Aorta (tissue), 5 donors: ENCODE data around the gene SPATA16. TPM values are rescaled to one million over a fixed set of nuclear protein-coding genes. Genes with fewer than 3 reads are reported as not detected.
"Not testable (repeated sequence)": the region's sequence is repeated elsewhere in the genome, so short reads cannot be mapped to it uniquely, and the experiment has no call there.

Experiments used
- ATAC-seq: fragments of 200-7000 bp; cut with Tn5 transposase; one replicate; pipeline ENCODE4 v1.9.1; 2022; ENCODE audit warnings: moderate library complexity; ENCODE audit not compliant: low FRiP score
- DNase-seq, 2 donors: peaks; one replicate each; pipeline ENCODE4 v3.0.0-alpha.2; 2020
- H3K27ac ChIP-seq, 2 donors: one replicate each; pipeline ENCODE4 v1.5.1; 2013; ENCODE audit warnings: low read length in 2 of 2, mild to moderate bottlenecking in 2 of 2, moderate library complexity in 2 of 2, control low read depth in 1 of 2, inconsistent platforms in 1 of 2, low read depth in 1 of 2
- H3K27me3 ChIP-seq, 2 donors: one replicate each; pipeline ENCODE4 v1.6.1; 2013; ENCODE audit warnings: control low read depth in 1 of 2, low read length in 1 of 2, mild to moderate bottlenecking in 1 of 2, moderate library complexity in 1 of 2; ENCODE audit not compliant: insufficient read depth in 2 of 2, control insufficient read depth in 1 of 2
- H3K36me3 ChIP-seq, 2 donors: one replicate each; pipeline ENCODE4 v1.6.1; 2013; ENCODE audit warnings: control low read depth in 1 of 2, low read length in 1 of 2, mild to moderate bottlenecking in 1 of 2; ENCODE audit not compliant: insufficient read depth in 2 of 2, control insufficient read depth in 1 of 2
- H3K4me1 ChIP-seq, 2 donors: one replicate each; pipeline ENCODE4 v1.6.1; 2013; ENCODE audit warnings: low read length in 2 of 2, control low read depth in 1 of 2, mild to moderate bottlenecking in 1 of 2, moderate library complexity in 1 of 2; ENCODE audit not compliant: insufficient read depth in 2 of 2, control insufficient read depth in 1 of 2
- H3K4me3 ChIP-seq, 2 donors: one replicate each; pipeline ENCODE4 v1.5.1; 2013; ENCODE audit warnings: low read length in 2 of 2, control low read depth in 1 of 2, mild to moderate bottlenecking in 1 of 2
- H3K9me3 ChIP-seq: one replicate; pipeline ENCODE4 v1.6.1; 2013; ENCODE audit warnings: mild to moderate bottlenecking, low read length; ENCODE audit not compliant: control insufficient read depth
- WGBS, 2 donors: extraction: QIAGEN DNeasy Blood & Tissue Kit; methylation state at CpG; one replicate each; pipeline ENCODE4 v1.1.7; 2013; 5-methylcytosine and 5-hydroxymethylcytosine counted together
- intact Hi-C, 2 donors: fragments of 100-400 bp; cut with DNase I; formaldehyde crosslinking; loops; one replicate each; pipeline versions ENCODE4 v1.14.2 to v1.15.0; 2022
- long read RNA-seq, 2 donors: library from polyadenylated mRNA; unstranded; transcript quantifications; one replicate each; pipeline ENCODE4 v2.0.0, GENCODE V29; 2020 to 2021
- polyA plus RNA-seq, 2 donors: library from polyadenylated mRNA; stranded (reverse); fragments of 200-250 nt; gene quantifications; one replicate each; pipeline ENCODE4 v1.2.3, GENCODE V29; 2013
- total RNA-seq, 2 donors: library from RNA; stranded (reverse); fragmentation: NEBNext Ultra II Directional; extraction: Animal tissue kit (Norgen Biotek cat#: 25700); gene quantifications; one replicate each; pipeline ENCODE4 v1.2.1, GENCODE V29; 2021
- donor health status: healthy with polysubstance abuse.
- donor health status: Bipolar disorder and iron deficiency.
- donor health status: DM: no; HTN: no; CAD: no.
- donor health status: DM: no; HTN: no; CAD: no.
- donor health status: DM: yes; HTN: yes; CAD: no.

The SPATA16 gene, protein sequence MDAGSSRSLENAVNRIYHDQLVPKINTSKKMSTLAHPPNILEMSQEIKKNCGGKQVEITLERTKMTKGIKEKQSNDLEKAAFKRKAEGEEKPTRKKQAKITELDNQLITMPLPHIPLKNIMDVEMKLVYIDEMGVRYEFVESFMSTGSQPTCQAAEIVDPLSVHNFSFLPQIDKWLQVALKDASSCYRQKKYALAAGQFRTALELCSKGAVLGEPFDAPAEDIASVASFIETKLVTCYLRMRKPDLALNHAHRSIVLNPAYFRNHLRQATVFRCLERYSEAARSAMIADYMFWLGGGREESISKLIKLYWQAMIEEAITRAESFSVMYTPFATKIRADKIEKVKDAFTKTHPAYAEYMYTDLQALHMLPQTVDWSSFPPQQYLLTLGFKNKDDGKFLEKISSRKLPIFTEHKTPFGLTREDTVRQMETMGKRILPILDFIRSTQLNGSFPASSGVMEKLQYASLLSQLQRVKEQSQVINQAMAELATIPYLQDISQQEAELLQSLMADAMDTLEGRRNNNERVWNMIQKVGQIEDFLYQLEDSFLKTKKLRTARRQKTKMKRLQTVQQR
- not detected for total RNA-seq
- polyA plus RNA-seq: not detected
- long read RNA-seq, donor 1: 0 reads
- long read RNA-seq, donor 2: 0 reads

DNA sequence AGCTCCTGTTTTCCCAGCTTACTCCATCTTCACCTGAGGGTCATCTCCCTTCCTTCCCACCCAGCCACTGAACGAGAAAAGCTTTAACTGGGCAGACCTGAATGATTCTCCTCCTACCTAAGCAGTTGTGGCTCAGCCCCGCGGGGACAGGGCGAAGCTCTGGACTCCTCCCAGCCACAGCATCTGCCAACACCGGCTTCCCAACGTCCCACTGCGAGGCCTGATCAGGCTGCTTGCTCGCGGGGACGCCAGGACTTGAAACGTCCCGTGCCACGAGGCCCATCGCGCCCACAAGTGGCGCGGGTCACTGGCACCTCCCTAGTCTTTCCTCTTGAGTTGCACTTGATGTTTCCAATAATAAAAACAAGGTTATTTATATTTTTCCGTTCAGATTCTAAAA is at the start of gene SPATA16:
SPATA16 (minus strand) TSS at position 250 of the 400 bp plus-strand sequence. CDS start 23,504 bp downstream, outside the sequence.
- peak; percentile 46 for ATAC-seq
- intact Hi-C loops: no loop called here
- Histone ChIP-seq H3K9me3 (peaks cover 1% of the 10 kb centered on the region), H3K4me1 (no peaks in the 10 kb centered on the region), H3K27ac (no peak within 1 kb of the TSS), H3K36me3 (no peaks in the 10 kb centered on the region), H3K27me3 (no peaks in the 10 kb centered on the region), H3K4me3 (no peak within 1 kb of the TSS)
- no peak for DNase-seq
- 86 to 88% methylated on average over 18 of the region's 18 CpGs for WGBS, 2 donors

GRCh38 chr3:173183022-173183421 is 42.0 kb upstream of the SPATA16 start:
- intact Hi-C loops, ATAC-seq, H3K4me3 ChIP-seq, DNase-seq, H3K9me3 ChIP-seq, H3K27me3 ChIP-seq, H3K36me3 ChIP-seq, H3K4me1 ChIP-seq, H3K27ac ChIP-seq: not testable (repeated sequence)
- 87 to 90% methylated on average over 4 of the region's 4 CpGs for WGBS, 2 donors

DNA sequence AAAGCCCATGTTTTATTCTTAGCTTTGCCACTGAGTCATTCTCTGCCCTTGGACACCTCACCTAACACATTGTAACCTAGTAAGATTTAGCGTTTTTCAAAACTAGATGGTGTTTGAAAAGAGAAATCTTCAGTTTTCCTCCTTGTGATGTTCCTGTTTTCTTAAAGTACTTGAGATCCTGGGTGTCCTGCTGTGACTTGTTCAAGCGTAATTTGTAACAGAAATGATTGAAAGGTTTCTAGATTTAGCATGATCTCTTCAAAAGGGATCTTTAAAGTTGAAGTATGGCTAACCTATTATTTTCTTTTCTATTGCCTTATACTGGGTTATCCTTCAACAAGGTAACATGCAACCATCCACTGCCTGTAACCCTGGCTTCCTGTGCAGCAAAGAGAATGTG is 32.6 kb upstream of the SPATA16 start:
- Histone ChIP-seq H3K27me3 (no peaks in the 10 kb centered on the region), H3K4me3 (no peak overlapping the region), H3K27ac (no peak overlapping the region), H3K4me1 (no peaks in the 10 kb centered on the region), H3K36me3 (no peaks in the 10 kb centered on the region), H3K9me3 (no peaks in the 10 kb centered on the region)
- DNase-seq: no peak
- intact Hi-C loops: no loop called here
- 32 to 36% methylated on average over 2 of the region's 2 CpGs for WGBS, 2 donors
- ATAC-seq: no peak

DNA sequence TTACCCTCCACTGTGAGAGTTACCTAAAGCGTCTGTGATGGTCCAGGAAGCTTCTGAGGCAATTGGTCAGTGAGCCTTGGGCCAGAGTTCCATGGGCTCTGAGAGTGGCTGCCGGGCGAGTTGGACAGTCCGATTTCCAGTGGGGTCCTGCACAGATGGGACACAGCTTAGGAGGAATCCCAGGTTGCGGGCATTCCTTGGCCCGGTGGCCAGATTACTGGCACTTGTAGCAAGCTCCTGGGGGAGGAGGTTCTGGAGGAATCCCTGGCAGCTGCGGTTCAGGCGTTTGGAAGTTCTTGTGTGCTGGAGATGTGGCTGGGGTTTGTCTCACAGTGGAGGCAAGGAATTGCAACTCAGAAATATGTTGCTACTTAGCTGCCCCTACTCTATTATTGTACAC is 18.1 kb upstream of the SPATA16 start:
- H3K27me3 ChIP-seq, intact Hi-C loops, H3K4me1 ChIP-seq, DNase-seq, H3K36me3 ChIP-seq, H3K4me3 ChIP-seq, ATAC-seq, H3K9me3 ChIP-seq, H3K27ac ChIP-seq: not testable (repeated sequence)
- WGBS, 2 donors: 83 to 89% methylated on average over 8 of the region's 8 CpGs

GRCh38 chr3:173156533-173156932 is 15.5 kb upstream of the SPATA16 start:
- H3K36me3 ChIP-seq, H3K27ac ChIP-seq, H3K4me1 ChIP-seq, ATAC-seq, H3K9me3 ChIP-seq, H3K4me3 ChIP-seq, intact Hi-C loops, H3K27me3 ChIP-seq, DNase-seq: not testable (repeated sequence)
- WGBS, 2 donors: 88 to 89% methylated on average over 9 of the region's 9 CpGs

- no peak overlapping the region for H3K4me3 ChIP-seq
- no peak overlapping the region for H3K27ac ChIP-seq
- H3K27me3 ChIP-seq: no peaks in the 10 kb centered on the region
- no peaks in the 10 kb centered on the region for H3K36me3 ChIP-seq
- WGBS, 2 donors: 85% methylated on average over 2 of the region's 2 CpGs
- H3K9me3 ChIP-seq: peaks cover 1% of the 10 kb centered on the region
- intact Hi-C loops: no loop called here
- ATAC-seq (no peak), DNase-seq (no peak)
- H3K4me1 ChIP-seq: no peaks in the 10 kb centered on the region
Measured at GRCh38 chr3:173153631-173154030, 12.6 kb upstream of the SPATA16 start.

DNA sequence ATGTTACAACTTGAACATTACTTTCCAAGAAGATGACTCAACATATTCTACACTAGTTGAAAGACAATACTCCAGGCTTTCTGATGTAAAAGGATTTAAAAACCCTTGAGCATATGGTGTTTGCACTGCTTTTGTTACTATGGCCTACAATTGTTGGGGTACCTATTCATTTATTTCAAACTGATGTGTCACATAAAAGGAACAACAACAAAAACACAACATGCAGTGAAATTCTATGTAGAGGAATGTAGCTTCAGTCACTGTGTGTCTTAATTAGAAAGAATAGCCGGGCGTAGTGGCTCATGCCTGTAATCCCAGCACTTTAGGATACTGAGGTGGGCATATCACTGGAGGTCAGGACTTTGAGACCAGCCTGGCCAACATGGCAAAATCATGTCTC is 1.6 kb downstream of the SPATA16 start:
- no peaks in the 10 kb centered on the region for H3K4me1 ChIP-seq
- WGBS, 2 donors: 82 to 88% methylated on average over 2 of the region's 2 CpGs
- intact Hi-C loops: no loop called here
- no peak for DNase-seq
- peaks cover 1% of the 10 kb centered on the region for H3K9me3 ChIP-seq
- no peak overlapping the region for H3K27ac ChIP-seq
- no peaks in the 10 kb centered on the region for H3K27me3 ChIP-seq
- no peak for ATAC-seq
- H3K36me3 ChIP-seq: no peaks in the 10 kb centered on the region
- H3K4me3 ChIP-seq: no peak overlapping the region

- ATAC-seq (no peak), DNase-seq (no peak)
- intact Hi-C loops: no loop called here
Measured at GRCh38 chr3:173138026-173138425, 3.0 kb downstream of the SPATA16 start.

DNA sequence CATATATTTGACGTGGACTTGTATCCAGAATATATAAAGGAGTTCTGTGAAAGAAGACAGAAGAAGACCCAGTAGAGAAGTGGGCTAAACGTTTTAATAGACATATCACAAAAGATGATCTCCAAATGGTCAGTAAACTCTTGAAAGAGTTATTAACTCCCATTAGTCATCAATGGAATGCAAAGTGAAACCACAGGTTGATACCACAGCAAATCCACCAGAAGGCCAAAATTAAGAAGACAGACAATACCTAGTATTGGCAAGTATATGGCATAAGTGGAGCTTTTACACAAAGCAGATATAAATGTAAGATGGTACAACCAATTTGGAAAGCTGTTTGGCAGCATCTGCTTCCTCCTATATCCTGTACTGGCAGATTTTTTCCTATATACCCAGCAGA is 6.0 kb downstream of the SPATA16 start:
- no peaks in the 10 kb centered on the region for H3K4me1 ChIP-seq
- DNase-seq: no peak
- H3K9me3 ChIP-seq: peaks cover 1% of the 10 kb centered on the region
- intact Hi-C loops: no loop called here
- no peaks in the 10 kb centered on the region for H3K27me3 ChIP-seq
- H3K27ac ChIP-seq: no peak overlapping the region
- ATAC-seq: no peak
- no peak overlapping the region for H3K4me3 ChIP-seq
- no peaks in the 10 kb centered on the region for H3K36me3 ChIP-seq
- 25 to 32% methylated on average over 2 of the region's 2 CpGs for WGBS, 2 donors

More at GRCh38 chr3:173138026-173138425, 3.0 kb downstream of the SPATA16 start:
- no peaks in the 10 kb centered on the region for H3K4me1 ChIP-seq
- no peaks in the 10 kb centered on the region for H3K27me3 ChIP-seq
- 45 to 59% methylated on average over 3 of the region's 3 CpGs for WGBS, 2 donors
- H3K36me3 ChIP-seq: no peaks in the 10 kb centered on the region
- no peak overlapping the region for H3K27ac ChIP-seq
- H3K9me3 ChIP-seq: peaks cover 1% of the 10 kb centered on the region
- H3K4me3 ChIP-seq: no peak overlapping the region
